SK-MEL-5 (cell line): Measurements from ENCODE around the gene DNAH6. TPM values are rescaled to one million over a fixed set of nuclear protein-coding genes. Genes with fewer than 3 reads are reported as not detected.
A peak's percentile ranks its signal among the peaks of the same experiment; 100 is the strongest.

Source experiments
- DNase-seq: peaks from one replicate; pipeline ENCODE4 v3.0.0-alpha.2; 2016; ENCODE audit warnings: low read depth, low spot score
- in situ Hi-C: cut with HindIII; loops from 2 replicates; pipeline ENCODE4 v1.10.0; 2016; ENCODE audit warnings: low sequenced_read_pairs, high pct_unique_total_duplicates, low pct_unique_long_range_greater_than_20kb
- total RNA-seq: library from RNA; depleted of rRNA; stranded (reverse); fragments of >200 nt; shearing (Covaris generic); gene quantifications from 2 replicates; pipeline ENCODE4 v1.2.3, GENCODE V29; 2014

The DNAH6 gene
- total RNA-seq, 1 experiment from 2014 or later, result 15.6 TPM

DNA sequence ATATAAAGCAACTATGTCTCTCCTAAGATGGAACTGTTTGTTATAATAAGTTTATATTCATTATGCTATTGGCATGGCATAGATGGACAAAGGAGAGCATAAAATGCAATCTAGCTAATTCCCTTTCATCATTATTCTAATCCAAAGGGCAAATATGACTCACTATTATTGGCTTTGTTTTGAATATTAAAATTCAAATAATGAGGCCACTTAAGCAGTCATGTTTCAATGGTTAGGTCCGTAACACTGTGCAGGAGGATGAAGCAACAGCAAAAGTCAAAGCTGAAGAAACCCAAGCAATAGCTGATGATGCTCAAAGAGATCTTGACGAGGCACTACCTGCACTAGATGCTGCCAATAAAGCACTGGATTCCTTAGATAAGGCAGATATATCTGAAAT, 187.5 kb downstream of the DNAH6 start:
- no peak for DNase-seq
- in situ Hi-C loops, result no loop called here

- in situ Hi-C loops, result no loop called here
- DNase-seq, result no peak
Observed at GRCh38 chr2:84704505-84705244, 188.4 kb downstream of the DNAH6 start.

GRCh38 chr2:84705858-84706257, 189.6 kb downstream of the DNAH6 start:
- no peak for DNase-seq
- in situ Hi-C loops, result no loop called here

DNA sequence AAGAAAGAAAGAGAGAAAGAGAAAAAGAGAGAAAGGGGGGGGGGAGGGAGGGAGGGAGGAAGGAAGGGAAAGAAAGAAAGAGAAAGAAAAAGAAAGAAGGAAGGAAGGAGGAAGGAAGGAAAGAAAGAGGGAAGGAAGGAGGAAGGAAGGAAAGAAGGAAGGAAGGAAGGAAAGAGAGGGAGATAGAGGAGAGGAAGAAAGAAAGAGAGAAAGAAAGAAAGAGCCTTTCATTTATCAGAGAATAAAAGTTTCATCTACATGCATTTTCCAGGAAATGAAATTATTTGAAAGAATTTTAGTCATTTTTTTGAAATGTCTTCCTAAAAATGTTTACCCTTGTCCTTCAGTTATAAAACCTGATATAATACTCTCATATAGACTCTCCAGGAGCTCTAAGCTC, 192.1 kb downstream of the DNAH6 start:
- in situ Hi-C loops, result no loop called here
- no peak for DNase-seq

GRCh38 chr2:84711651-84712050, 195.4 kb downstream of the DNAH6 start:
- in situ Hi-C loops, result no loop called here
- no peak for DNase-seq

DNA sequence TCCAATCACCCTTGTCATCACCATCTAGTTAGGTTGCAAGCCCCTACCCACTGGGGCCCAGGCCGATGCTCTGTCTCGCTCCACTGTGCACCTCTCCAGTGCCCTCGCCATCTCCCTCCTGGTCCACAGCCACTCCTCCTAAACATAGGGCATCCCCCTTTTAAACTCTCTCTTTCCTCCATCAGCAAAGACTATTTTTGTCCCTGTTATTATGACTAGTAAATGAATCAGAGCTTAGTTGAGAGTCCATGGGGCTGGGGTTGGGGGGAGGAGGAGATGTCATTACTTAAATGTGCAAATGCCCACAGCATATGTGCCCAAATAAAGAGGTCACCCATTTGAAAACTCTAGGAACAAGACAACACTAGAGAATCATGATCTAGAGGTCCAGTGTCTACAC, 197.1 kb downstream of the DNAH6 start:
- in situ Hi-C loops, result no loop called here
- DNase-seq, result no peak

DNA sequence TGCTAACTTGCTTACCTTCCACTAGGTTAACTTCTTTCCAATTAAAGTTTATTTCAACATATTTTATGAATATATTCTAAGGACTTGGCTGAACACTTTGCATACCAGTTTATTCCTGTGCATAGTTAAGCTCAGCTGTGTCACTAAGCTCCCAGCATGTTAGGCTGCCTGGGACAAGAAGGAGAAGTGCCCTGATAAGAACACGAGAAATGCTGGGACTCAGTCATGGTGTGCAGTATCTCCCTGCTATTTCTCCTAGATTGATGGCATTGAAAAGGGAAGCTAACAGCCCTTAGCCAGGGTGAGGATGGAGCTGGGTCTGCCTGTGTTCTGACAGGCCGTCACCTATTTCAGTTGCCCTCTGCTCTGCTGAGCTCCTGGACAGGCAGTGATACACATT, 200.3 kb downstream of the DNAH6 start:
- in situ Hi-C loops, result no loop called here
- no peak for DNase-seq

- no peak for DNase-seq
- in situ Hi-C loops, result no loop called here
Observed at GRCh38 chr2:84717302-84717701, 201.0 kb downstream of the DNAH6 start.

GRCh38 chr2:84719434-84719833, 203.1 kb downstream of the DNAH6 start:
- in situ Hi-C loops, result no loop called here
- peak; percentile 12 for DNase-seq

DNA sequence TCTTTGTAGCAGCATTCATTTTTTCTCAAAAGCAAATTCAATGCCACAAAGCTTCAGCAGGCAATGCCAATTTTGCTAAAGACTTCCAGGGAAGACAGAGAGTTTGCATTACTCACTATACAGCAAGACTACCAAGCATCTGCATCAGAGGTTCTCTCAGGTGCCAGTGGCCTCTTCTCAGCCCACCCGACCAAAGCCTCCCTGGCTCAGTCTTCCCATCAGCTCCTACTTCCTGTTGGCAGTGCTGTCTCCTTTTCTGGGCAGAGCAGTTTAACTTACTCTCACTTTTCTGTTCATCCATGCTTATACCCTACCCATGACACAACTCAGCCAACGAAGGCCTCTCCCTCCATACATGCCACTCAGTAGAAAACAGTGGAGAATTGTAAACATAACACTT, 207.5 kb downstream of the DNAH6 start:
- in situ Hi-C loops, result no loop called here
- DNase-seq, result no peak

GRCh38 chr2:84725717-84726116, 209.4 kb downstream of the DNAH6 start:
- in situ Hi-C loops, result no loop called here
- DNase-seq, result no peak

- in situ Hi-C loops, result no loop called here
Observed at GRCh38 chr2:84727315-84727714, 211.0 kb downstream of the DNAH6 start.

GRCh38 chr2:84729224-84729623, 212.9 kb downstream of the DNAH6 start:
- in situ Hi-C loops, result no loop called here
- DNase-seq, result no peak

More at GRCh38 chr2:84727315-84727714, 211.0 kb downstream of the DNAH6 start:
- no peak for DNase-seq

DNA sequence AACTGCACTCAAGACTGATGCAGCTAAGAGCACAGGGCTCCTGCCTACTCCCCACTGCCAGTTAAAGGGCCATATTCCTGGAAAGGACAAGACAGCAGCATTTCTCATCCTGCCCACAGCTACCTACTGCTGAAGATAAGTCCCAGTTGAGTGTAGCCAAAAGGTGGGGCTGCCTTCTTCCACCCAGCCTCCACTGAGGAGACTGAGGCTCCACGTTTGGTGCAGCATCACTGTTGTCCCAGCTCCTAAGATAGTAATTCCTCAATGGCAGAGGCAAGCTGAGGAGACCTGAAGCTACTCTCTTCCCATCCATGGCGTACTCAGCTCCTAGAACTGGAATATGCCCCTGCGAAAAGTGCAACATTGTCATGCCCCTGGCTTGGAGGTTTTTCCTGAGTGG, 214.9 kb downstream of the DNAH6 start:
- in situ Hi-C loops, result no loop called here
- no peak for DNase-seq

GRCh38 chr2:84732897-84733778, 216.8 kb downstream of the DNAH6 start:
- DNase-seq, result no peak
- in situ Hi-C loops, result no loop called here

GRCh38 chr2:84735389-84735788, 219.1 kb downstream of the DNAH6 start:
- in situ Hi-C loops, result no loop called here
- no peak for DNase-seq

DNA sequence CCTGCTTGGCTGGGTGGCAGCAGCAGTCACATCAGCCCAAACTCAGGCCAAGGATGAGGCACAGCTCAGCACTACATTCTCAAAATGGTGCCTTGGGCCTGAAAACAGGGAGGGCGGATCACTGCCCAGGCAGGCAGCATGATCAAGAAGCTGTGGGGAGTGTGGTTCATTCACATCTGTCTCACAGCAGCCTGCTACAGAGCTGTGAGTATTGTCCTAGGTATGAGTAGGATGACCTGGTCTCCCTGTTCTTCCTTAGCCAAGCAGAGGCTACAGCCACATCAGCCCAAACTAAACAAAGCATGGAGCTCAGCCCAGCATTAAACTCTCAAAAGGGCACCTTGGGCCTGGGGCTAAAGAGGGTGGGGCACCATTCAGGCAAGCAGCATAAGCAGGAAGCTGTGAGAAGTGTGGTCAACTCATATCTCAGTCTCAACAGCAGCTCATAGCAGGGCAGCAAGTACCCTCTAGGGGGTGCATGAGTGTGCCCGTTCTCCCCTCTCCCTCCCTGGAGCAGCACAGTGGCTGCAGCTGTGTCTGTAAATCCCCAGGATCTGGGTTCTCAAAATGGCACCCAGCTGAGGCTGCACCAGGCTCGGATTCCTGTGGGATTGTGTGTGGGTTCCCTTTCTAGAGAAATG, 225.0 kb downstream of the DNAH6 start:
- peak; percentile 92 for DNase-seq
- in situ Hi-C loops, result no loop called here

DNA sequence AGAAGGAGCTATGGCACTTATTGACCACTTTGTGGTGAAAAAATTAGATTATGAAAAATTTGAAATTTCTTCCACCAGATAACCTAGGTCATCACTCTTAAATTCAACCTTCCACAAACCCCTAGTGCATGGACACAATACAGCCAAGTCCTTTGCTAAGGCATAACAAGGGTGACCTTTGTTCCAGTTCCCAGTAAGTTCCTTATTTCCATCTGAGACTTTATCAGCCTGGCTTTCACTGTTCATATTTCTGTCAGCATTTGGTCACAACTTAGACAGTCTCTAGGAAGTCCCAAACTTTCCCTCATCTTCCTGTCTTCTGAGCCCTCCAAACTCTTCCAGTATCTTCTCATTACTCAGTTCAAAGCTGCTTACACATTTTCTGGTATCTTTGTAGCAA, 232.0 kb downstream of the DNAH6 start:
- in situ Hi-C loops, result no loop called here

More for the DNA sequence above, 232.0 kb downstream of the DNAH6 start:
- no peak for DNase-seq
